Aorta (tissue), 5 donors: ENCODE data around the gene TBX4. TPM values are rescaled to one million over a fixed set of nuclear protein-coding genes. Genes with fewer than 3 reads are reported as not detected.
A peak's percentile ranks its signal among the peaks of the same experiment; 100 is the strongest.

ENCODE experiments used
- ATAC-seq: fragments of 200-7000 bp; cut with Tn5 transposase; one replicate; pipeline ENCODE4 v1.9.1; 2022; ENCODE audit warnings: moderate library complexity; ENCODE audit not compliant: low FRiP score
- DNase-seq, 2 donors: peaks; one replicate each; pipeline ENCODE4 v3.0.0-alpha.2; 2020
- H3K27ac ChIP-seq, 2 donors: one replicate each; pipeline ENCODE4 v1.5.1; 2013; ENCODE audit warnings: low read length in 2 of 2, mild to moderate bottlenecking in 2 of 2, moderate library complexity in 2 of 2, control low read depth in 1 of 2, inconsistent platforms in 1 of 2, low read depth in 1 of 2
- H3K27me3 ChIP-seq, 2 donors: one replicate each; pipeline ENCODE4 v1.6.1; 2013; ENCODE audit warnings: control low read depth in 1 of 2, low read length in 1 of 2, mild to moderate bottlenecking in 1 of 2, moderate library complexity in 1 of 2; ENCODE audit not compliant: insufficient read depth in 2 of 2, control insufficient read depth in 1 of 2
- H3K36me3 ChIP-seq, 2 donors: one replicate each; pipeline ENCODE4 v1.6.1; 2013; ENCODE audit warnings: control low read depth in 1 of 2, low read length in 1 of 2, mild to moderate bottlenecking in 1 of 2; ENCODE audit not compliant: insufficient read depth in 2 of 2, control insufficient read depth in 1 of 2
- H3K4me1 ChIP-seq, 2 donors: one replicate each; pipeline ENCODE4 v1.6.1; 2013; ENCODE audit warnings: low read length in 2 of 2, control low read depth in 1 of 2, mild to moderate bottlenecking in 1 of 2, moderate library complexity in 1 of 2; ENCODE audit not compliant: insufficient read depth in 2 of 2, control insufficient read depth in 1 of 2
- H3K4me3 ChIP-seq, 2 donors: one replicate each; pipeline ENCODE4 v1.5.1; 2013; ENCODE audit warnings: low read length in 2 of 2, control low read depth in 1 of 2, mild to moderate bottlenecking in 1 of 2
- H3K9me3 ChIP-seq: one replicate; pipeline ENCODE4 v1.6.1; 2013; ENCODE audit warnings: mild to moderate bottlenecking, low read length; ENCODE audit not compliant: control insufficient read depth
- WGBS, 2 donors: extraction: QIAGEN DNeasy Blood & Tissue Kit; methylation state at CpG; one replicate each; pipeline ENCODE4 v1.1.7; 2013; 5-methylcytosine and 5-hydroxymethylcytosine counted together
- intact Hi-C, 2 donors: fragments of 100-400 bp; cut with DNase I; formaldehyde crosslinking; loops; one replicate each; pipeline versions ENCODE4 v1.14.2 to v1.15.0; 2022
- polyA plus RNA-seq, 2 donors: library from polyadenylated mRNA; stranded (reverse); fragments of 200-250 nt; gene quantifications; one replicate each; pipeline ENCODE4 v1.2.3, GENCODE V29; 2013
- total RNA-seq, 2 donors: library from RNA; stranded (reverse); fragmentation: NEBNext Ultra II Directional; extraction: Animal tissue kit (Norgen Biotek cat#: 25700); gene quantifications; one replicate each; pipeline ENCODE4 v1.2.1, GENCODE V29; 2021
- donor health status: healthy with polysubstance abuse.
- donor health status: Bipolar disorder and iron deficiency.
- donor health status: DM: no; HTN: no; CAD: no.
- donor health status: DM: no; HTN: no; CAD: no.
- donor health status: DM: yes; HTN: yes; CAD: no.

The TBX4 gene
- total and polyA plus RNA-seq, 4 donors, result 0.23 to 0.27 TPM; not detected in 2

GRCh38 chr17:61412143-61412859 is 39.9 kb upstream of the TBX4 start:
- Histone ChIP-seq H3K36me3 (no peaks in the 10 kb centered on the region), H3K9me3 (no peaks in the 10 kb centered on the region), H3K4me3 (peak overlapping the region; percentile 29 to 64), H3K4me1 (no peaks in the 10 kb centered on the region), H3K27me3 (no peaks in the 10 kb centered on the region), H3K27ac (peak overlapping the region; percentile 38 to 97)
- WGBS, 2 donors, result 0% methylated on average over 55 to 69 of the region's 69 CpGs
- peak; percentile 90 for ATAC-seq
- DNase-seq, result peak; percentile 88 to 94
- intact Hi-C loops, result loop anchor here (2.0 to 10.0 kb wide), 5 partner anchors 80 to 690 kb away; partner anchors contain the start of gene MED13 (in 1 of the 2)

- H3K9me3 ChIP-seq, result no peaks in the 10 kb centered on the region
- no peak for ATAC-seq
- WGBS, 2 donors, result 12 to 16% methylated on average over 33 to 38 of the region's 38 CpGs
- H3K4me3 ChIP-seq, result peak overlapping the region; percentile 29 to 64
- H3K27me3 ChIP-seq, result no peaks in the 10 kb centered on the region
- DNase-seq, result peak in 1 of 2 donors; percentile 51
- no peaks in the 10 kb centered on the region for H3K4me1 ChIP-seq
- H3K36me3 ChIP-seq, result no peaks in the 10 kb centered on the region
- intact Hi-C loops, result loop anchor here (2.0 to 10.0 kb wide), 5 partner anchors 79 to 691 kb away; partner anchors contain the start of gene MED13 (in 1 of the 2)
- peak overlapping the region; percentile 10 to 24 for H3K27ac ChIP-seq
Observed at GRCh38 chr17:61412860-61413660, 39.2 kb upstream of the TBX4 start.

GRCh38 chr17:61413661-61414126 is 38.5 kb upstream of the TBX4 start:
- DNase-seq (peak in 1 of 2 donors; percentile 30), ATAC-seq (no peak)
- no peak overlapping the region for H3K27ac ChIP-seq
- H3K4me3 ChIP-seq, result no peak overlapping the region
- no peaks in the 10 kb centered on the region for H3K36me3 ChIP-seq
- H3K4me1 ChIP-seq, result no peaks in the 10 kb centered on the region
- no peaks in the 10 kb centered on the region for H3K27me3 ChIP-seq
- intact Hi-C loops, result loop anchor here (2.0 to 10.0 kb wide), 5 partner anchors 79 to 691 kb away; partner anchors contain the start of gene MED13 (in 1 of the 2)
- 87 to 92% methylated on average over 8 of the region's 8 CpGs for WGBS, 2 donors
- H3K9me3 ChIP-seq, result no peaks in the 10 kb centered on the region

GRCh38 chr17:61414141-61414935 is 37.9 kb upstream of the TBX4 start:
- H3K27me3 ChIP-seq, result no peaks in the 10 kb centered on the region
- H3K9me3 ChIP-seq, result no peaks in the 10 kb centered on the region
- intact Hi-C loops, result loop anchor here in 1 of 2 donors (5.0 to 10.0 kb wide), 4 partner anchors 78 to 692 kb away; partner anchors contain the start of gene MED13
- H3K4me1 ChIP-seq, result no peaks in the 10 kb centered on the region
- H3K27ac ChIP-seq, result no peak overlapping the region
- H3K4me3 ChIP-seq, result no peak overlapping the region
- H3K36me3 ChIP-seq, result no peaks in the 10 kb centered on the region
- WGBS, 2 donors, result 67 to 68% methylated on average over 16 of the region's 16 CpGs
- peak; percentile 64 to 79 for DNase-seq
- ATAC-seq, result no peak

- no peaks in the 10 kb centered on the region for H3K4me1 ChIP-seq
- peak in 1 of 2 donors; percentile 68 for DNase-seq
- H3K9me3 ChIP-seq, result no peaks in the 10 kb centered on the region
- no peaks in the 10 kb centered on the region for H3K27me3 ChIP-seq
- intact Hi-C loops, result loop anchor here in 1 of 2 donors (5.0 to 10.0 kb wide), 4 partner anchors 77 to 693 kb away; partner anchors contain the start of gene MED13
- WGBS, 2 donors, result 86 to 87% methylated on average over 5 of the region's 5 CpGs
- H3K4me3 ChIP-seq, result no peak overlapping the region
- ATAC-seq, result no peak
- H3K36me3 ChIP-seq, result no peaks in the 10 kb centered on the region
- H3K27ac ChIP-seq, result no peak overlapping the region
Observed at GRCh38 chr17:61414936-61415251, 37.3 kb upstream of the TBX4 start.

GRCh38 chr17:61415374-61416210 is 36.6 kb upstream of the TBX4 start:
- ATAC-seq (no peak), DNase-seq (peak in 1 of 2 donors; percentile 70)
- Histone ChIP-seq H3K9me3 (no peaks in the 10 kb centered on the region), H3K27me3 (no peaks in the 10 kb centered on the region), H3K4me3 (no peak overlapping the region), H3K36me3 (no peaks in the 10 kb centered on the region), H3K27ac (peak overlapping the region in 1 of 2 donors; percentile 56), H3K4me1 (no peaks in the 10 kb centered on the region)
- intact Hi-C loops, result loop anchor here (2.0 to 10.0 kb wide), 2 partner anchors 73 to 649 kb away; partner anchors contain the start of gene MED13 (in 1 of the 2)
- 95 to 97% methylated on average over 6 of the region's 6 CpGs for WGBS, 2 donors

- Histone ChIP-seq H3K27me3 (no peaks in the 10 kb centered on the region), H3K4me1 (no peaks in the 10 kb centered on the region), H3K9me3 (no peaks in the 10 kb centered on the region), H3K4me3 (no peak overlapping the region), H3K27ac (peak overlapping the region in 1 of 2 donors; percentile 56), H3K36me3 (no peaks in the 10 kb centered on the region)
- intact Hi-C loops, result loop anchor here (2.0 to 10.0 kb wide), 2 partner anchors 73 to 649 kb away; partner anchors contain the start of gene MED13 (in 1 of the 2)
- ATAC-seq (no peak), DNase-seq (peak in 1 of 2 donors; percentile 53)
- 65 to 68% methylated on average over 6 of the region's 6 CpGs for WGBS, 2 donors
Observed at GRCh38 chr17:61416211-61416539, 36.0 kb upstream of the TBX4 start.
